ENCODE measurements around the gene CRYGN. TPM values are rescaled to one million over a fixed set of nuclear protein-coding genes. Genes with fewer than 3 reads are reported as not detected.
A peak's percentile ranks its signal among the peaks of the same experiment; 100 is the strongest.

The CRYGN gene
- total and polyA plus RNA-seq, 9 of the 15 experiments (the other 6 are each of a cell fraction or from before 2014, with no cell fraction given): not detected

GRCh38 chr7:151387161-151388006 is 52.6 kb downstream of the CRYGN start:
- 0 out of 2 replicates have a peak, but pooled peaks cover 5% of the 10 kb centered on the region for H4K20me1 ChIP-seq (replicated peaks; ENCODE audit: control insufficient read depth, insufficient read depth, low read length)
- H3K9me3 ChIP-seq (replicated peaks; ENCODE audit: control insufficient read depth, insufficient read depth, low read depth, low read length): no peaks in the 10 kb centered on the region
- no peak overlapping the region for H2AFZ ChIP-seq (ENCODE audit: low read depth, low read length)
- ChIA-PET POLR2A (no interaction called here), CTCF (ENCODE audit: low intra/inter-chr PET ratio) (no interaction called here)
- TF ChIP-seq SAFB2 (IDR thresholded peaks at IDR 0.05; ENCODE audit: borderline replicate concordance, low read depth, low read length, severe bottlenecking) (no peak), ZC3H11A (IDR thresholded peaks at IDR 0.05; ENCODE audit: low read depth, low read length) (no peak), KDM5B (IDR thresholded peaks at IDR 0.05; ENCODE audit: insufficient replicate concordance, low read depth, low read length) (no peak), ZBTB26 (CRISPR knock-in tag; IDR thresholded peaks at IDR 0.05) (no peak), ZNF239 (CRISPR knock-in tag; IDR thresholded peaks at IDR 0.05) (no peak), FUS (optimal IDR thresholded peaks at IDR 0.05; ENCODE audit: low read depth, low read length) (no peak), ILF3 (IDR thresholded peaks at IDR 0.05; ENCODE audit: borderline replicate concordance) (no peak), SMAD4 (CRISPR knock-in tag; conservative IDR thresholded peaks at IDR 0.05) (no peak), BCL6 (CRISPR knock-in tag; IDR thresholded peaks at IDR 0.05) (no peak), MYBL2 (IDR thresholded peaks at IDR 0.05; ENCODE audit: low read depth) (no peak), MYBL2 (CRISPR knock-in tag; IDR thresholded peaks at IDR 0.05; ENCODE audit: borderline replicate concordance) (no peak)
- WGBS (ENCODE audit: insufficient coverage, low coverage, missing lambda C conversion rate): 40% methylated on average over 24 of the region's 24 CpGs
- no peak; the same call in 2 of the 3 replicates for ATAC-seq
- no peak for FAIRE-seq
- intact Hi-C loops (cut with micrococcal nuclease): no loop called here
- BruUV-seq (replicated peaks): no TSS peak
- no peak overlapping the region for H3K27ac ChIP-seq (ENCODE audit: extremely low read depth, low read depth, low read length)
- H3K79me2 ChIP-seq (ENCODE audit: control insufficient read depth, insufficient read depth, low read length): no peaks in the 10 kb centered on the region
- H3K4me2 ChIP-seq (ENCODE audit: insufficient read depth, low read length): no peak overlapping the region
- no peak overlapping the region for H3K4me3 ChIP-seq
- H3K36me3 ChIP-seq (ENCODE audit: control insufficient read depth, insufficient read depth, low read length): no peaks in the 10 kb centered on the region
- H3K9me1 ChIP-seq (ENCODE audit: control insufficient read depth, insufficient read depth, low read length): no peaks in the 10 kb centered on the region
- in situ Hi-C loops (cut with MboI): no loop called here
- peak overlapping the region in 1 of 2 experiments; percentile 74; a peak in 2 of 4 replicates for H3K9ac ChIP-seq (ENCODE audit: insufficient read depth in 1 of 2, low read depth in 2 of 2, low read length in 2 of 2)
- no peak for DNase-seq (ENCODE audit: extremely low read depth in 1 of 4, low spot score in 3 of 4)
- H3K4me1 ChIP-seq (replicated peaks in 1 of 2; ENCODE audit: control insufficient read depth in 2 of 2, insufficient read depth in 2 of 2, low read length in 2 of 2): peaks cover 11 to 59% of the 10 kb centered on the region in 2 experiments; a peak in 3 of 5 replicates
- H3K27me3 ChIP-seq (ENCODE audit: control insufficient read depth in 2 of 2, insufficient read depth in 2 of 2, low read length in 2 of 2): peaks cover 15 to 87% of the 10 kb centered on the region in 2 experiments; a peak in 4 of 5 replicates
